ENCODE results near the gene SLC50A1.
"Not testable (repeated sequence)": the region's sequence is repeated elsewhere in the genome, so short reads cannot be mapped to it uniquely, and the experiment has no call there.

Gene SLC50A1

DNA sequence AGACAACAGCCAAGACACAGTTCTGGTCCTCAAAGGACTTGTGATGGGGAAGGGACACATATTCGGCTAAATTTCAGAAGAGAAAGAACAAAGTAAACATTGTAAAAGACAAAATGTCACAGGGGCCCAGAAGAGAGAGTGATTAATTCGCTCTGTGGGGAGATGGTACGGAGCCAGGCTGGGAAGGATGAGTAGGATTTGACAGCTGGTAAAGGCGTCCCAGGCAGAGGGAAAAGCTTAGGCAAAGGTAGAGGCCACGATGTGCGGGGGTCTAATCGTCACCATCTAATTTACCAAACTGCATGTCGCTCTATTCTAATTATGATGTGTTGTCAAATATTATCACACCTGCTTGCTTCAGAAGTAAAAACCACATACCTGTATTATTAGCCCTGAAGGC lies 25.3 kb upstream of the SLC50A1 start:
- H3K4me3 ChIP-seq (ENCODE audit: low read depth, low read length), result no peak overlapping the region
- DNase-seq (ENCODE audit: low read depth), result no peak
- no peak for TF ChIP-seq MAX (IDR thresholded peaks at IDR 0.05; ENCODE audit: low read depth, low read length)
- TF ChIP-seq POLR2A (IDR thresholded peaks at IDR 0.05; ENCODE audit: extremely low read depth, insufficient read length), result no peak
- TF ChIP-seq MYC (IDR thresholded peaks at IDR 0.05; ENCODE audit: low read depth, low read length), result no peak
- TF ChIP-seq, protein P1, sequence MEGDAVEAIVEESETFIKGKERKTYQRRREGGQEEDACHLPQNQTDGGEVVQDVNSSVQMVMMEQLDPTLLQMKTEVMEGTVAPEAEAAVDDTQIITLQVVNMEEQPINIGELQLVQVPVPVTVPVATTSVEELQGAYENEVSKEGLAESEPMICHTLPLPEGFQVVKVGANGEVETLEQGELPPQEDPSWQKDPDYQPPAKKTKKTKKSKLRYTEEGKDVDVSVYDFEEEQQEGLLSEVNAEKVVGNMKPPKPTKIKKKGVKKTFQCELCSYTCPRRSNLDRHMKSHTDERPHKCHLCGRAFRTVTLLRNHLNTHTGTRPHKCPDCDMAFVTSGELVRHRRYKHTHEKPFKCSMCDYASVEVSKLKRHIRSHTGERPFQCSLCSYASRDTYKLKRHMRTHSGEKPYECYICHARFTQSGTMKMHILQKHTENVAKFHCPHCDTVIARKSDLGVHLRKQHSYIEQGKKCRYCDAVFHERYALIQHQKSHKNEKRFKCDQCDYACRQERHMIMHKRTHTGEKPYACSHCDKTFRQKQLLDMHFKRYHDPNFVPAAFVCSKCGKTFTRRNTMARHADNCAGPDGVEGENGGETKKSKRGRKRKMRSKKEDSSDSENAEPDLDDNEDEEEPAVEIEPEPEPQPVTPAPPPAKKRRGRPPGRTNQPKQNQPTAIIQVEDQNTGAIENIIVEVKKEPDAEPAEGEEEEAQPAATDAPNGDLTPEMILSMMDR (IDR thresholded peaks at IDR 0.05; ENCODE audit: low read depth, low read length), result no peak

DNA sequence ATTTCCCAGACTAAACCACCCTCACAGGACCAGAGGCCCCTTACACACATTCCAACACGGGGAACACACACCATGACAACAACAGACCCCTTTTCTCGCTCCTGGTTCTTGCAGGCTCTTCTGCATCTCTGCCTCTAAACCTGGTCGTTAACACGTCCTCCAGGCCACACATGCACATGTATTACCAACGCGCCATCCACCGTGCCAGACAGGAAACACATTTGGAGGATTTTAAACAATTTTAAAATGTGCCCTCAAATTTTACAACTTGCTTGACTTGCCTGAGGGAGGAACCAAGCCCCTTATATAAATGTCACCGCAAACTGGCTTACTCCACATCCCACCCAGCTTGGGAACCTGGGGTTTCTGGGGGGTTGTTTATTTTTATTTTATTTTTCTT lies 24.8 kb upstream of the SLC50A1 start:
- TF ChIP-seq MYC (IDR thresholded peaks at IDR 0.05; ENCODE audit: low read depth, low read length) (no peak), POLR2A (IDR thresholded peaks at IDR 0.05; ENCODE audit: extremely low read depth, insufficient read length) (no peak), MAX (IDR thresholded peaks at IDR 0.05; ENCODE audit: low read depth, low read length) (no peak)
- TF ChIP-seq, protein P1 (IDR thresholded peaks at IDR 0.05; ENCODE audit: low read depth, low read length), result no peak
- no peak overlapping the region for H3K4me3 ChIP-seq (ENCODE audit: low read depth, low read length)

GRCh38 chr1:155113450-155113980 lies 22.1 kb upstream of the SLC50A1 start:
- DNase-seq (ENCODE audit: low read depth), result no peak
- H3K4me3 ChIP-seq (ENCODE audit: low read depth, low read length), result no peak overlapping the region
- TF ChIP-seq MAX (IDR thresholded peaks at IDR 0.05; ENCODE audit: low read depth, low read length), result no peak
- TF ChIP-seq MYC (IDR thresholded peaks at IDR 0.05; ENCODE audit: low read depth, low read length), result no peak
- TF ChIP-seq, protein P1 (IDR thresholded peaks at IDR 0.05; ENCODE audit: low read depth, low read length), result no peak
- no peak for TF ChIP-seq POLR2A (IDR thresholded peaks at IDR 0.05; ENCODE audit: extremely low read depth, insufficient read length)

More for the DNA sequence above, 24.8 kb upstream of the SLC50A1 start:
- DNase-seq (ENCODE audit: low read depth), result no peak

DNA sequence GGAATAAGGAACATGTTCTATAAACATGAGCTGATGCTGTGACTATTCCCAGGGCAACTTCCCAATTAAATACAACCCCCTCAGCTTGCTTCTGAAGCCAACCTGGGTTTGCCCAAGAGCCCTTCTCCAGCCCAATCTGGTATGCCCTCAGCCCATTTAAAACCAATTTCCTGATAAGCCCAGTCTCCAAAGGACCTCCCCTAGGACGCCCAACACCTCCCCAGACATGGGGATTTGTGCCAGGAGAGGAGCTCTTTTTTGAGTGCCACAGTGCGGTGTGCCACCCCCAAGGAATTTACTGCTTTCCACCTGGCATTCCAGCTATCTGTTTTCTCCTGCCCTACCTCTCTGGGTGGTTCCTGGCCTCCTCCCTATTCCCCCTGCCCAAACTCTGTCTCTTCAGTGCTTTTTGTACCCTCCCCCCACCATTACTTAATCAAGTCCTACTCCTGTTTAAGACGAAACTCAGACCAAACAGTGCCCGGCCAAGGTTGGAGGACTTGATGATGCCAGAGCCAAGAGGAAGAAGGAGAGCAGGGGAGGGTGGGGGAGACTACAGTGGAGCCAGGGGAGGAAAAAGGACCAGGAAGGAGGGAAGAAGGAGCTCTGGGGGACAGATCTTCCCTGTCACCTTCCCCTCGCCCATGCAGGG lies 19.4 kb upstream of the SLC50A1 start:
- TF ChIP-seq, protein P1 (IDR thresholded peaks at IDR 0.05; ENCODE audit: low read depth, low read length), result no peak
- TF ChIP-seq POLR2A (IDR thresholded peaks at IDR 0.05; ENCODE audit: extremely low read depth, insufficient read length) (no peak), MAX (IDR thresholded peaks at IDR 0.05; ENCODE audit: low read depth, low read length) (no peak), MYC (IDR thresholded peaks at IDR 0.05; ENCODE audit: low read depth, low read length) (no peak)

GRCh38 chr1:155117610-155118009 lies 18.0 kb upstream of the SLC50A1 start:
- TF ChIP-seq MAX (IDR thresholded peaks at IDR 0.05; ENCODE audit: low read depth, low read length) (no peak), POLR2A (IDR thresholded peaks at IDR 0.05; ENCODE audit: extremely low read depth, insufficient read length) (no peak), MYC (IDR thresholded peaks at IDR 0.05; ENCODE audit: low read depth, low read length) (no peak)
- TF ChIP-seq, protein P1 (IDR thresholded peaks at IDR 0.05; ENCODE audit: low read depth, low read length), result no peak
- no peak for DNase-seq (ENCODE audit: low read depth)

More for the DNA sequence above, 19.4 kb upstream of the SLC50A1 start:
- H3K4me3 ChIP-seq (ENCODE audit: low read depth, low read length), result no peak overlapping the region
- DNase-seq (ENCODE audit: low read depth), result no peak

GRCh38 chr1:155118090-155118489 lies 17.6 kb upstream of the SLC50A1 start:
- H3K4me3 ChIP-seq (ENCODE audit: low read depth, low read length); DNase-seq (ENCODE audit: low read depth): not testable (repeated sequence)

More at GRCh38 chr1:155117610-155118009, 18.0 kb upstream of the SLC50A1 start:
- no peak overlapping the region for H3K4me3 ChIP-seq (ENCODE audit: low read depth, low read length)

All from NB4 (cell line).